Omental fat pad (tissue), 4 donors: ENCODE measurements around the gene UVSSA. TPM values are rescaled to one million over a fixed set of nuclear protein-coding genes. Genes with fewer than 3 reads are reported as not detected.

ENCODE experiments used
- ATAC-seq: fragments of 150-250 bp; one replicate; pipeline ENCODE4 v1.9.1; 2016; ENCODE audit warnings: mild to moderate bottlenecking, moderate library complexity; ENCODE audit not compliant: low FRiP score
- DNase-seq: peaks from one replicate; pipeline ENCODE4 v3.0.0-alpha.2; 2019; ENCODE audit warnings: low spot score
- CTCF ChIP-seq, 3 donors: fragments of 450-650 bp; IDR thresholded peaks; one replicate each; pipeline ENCODE4 v1.5.1; 2016 to 2017; ENCODE audit warnings: antibody characterized with exemption in 3 of 3, mild to moderate bottlenecking in 3 of 3, moderate library complexity in 2 of 3
- total RNA-seq, 4 donors: library from RNA; depleted of rRNA; stranded (reverse); fragments of >200 nt; gene quantifications; one replicate each; pipeline ENCODE4 v1.1.0, GENCODE V29; 2016

The UVSSA gene
- total RNA-seq, 4 donors from 2014 or later: 10.2 to 28.2 (median 13.0) TPM

DNA sequence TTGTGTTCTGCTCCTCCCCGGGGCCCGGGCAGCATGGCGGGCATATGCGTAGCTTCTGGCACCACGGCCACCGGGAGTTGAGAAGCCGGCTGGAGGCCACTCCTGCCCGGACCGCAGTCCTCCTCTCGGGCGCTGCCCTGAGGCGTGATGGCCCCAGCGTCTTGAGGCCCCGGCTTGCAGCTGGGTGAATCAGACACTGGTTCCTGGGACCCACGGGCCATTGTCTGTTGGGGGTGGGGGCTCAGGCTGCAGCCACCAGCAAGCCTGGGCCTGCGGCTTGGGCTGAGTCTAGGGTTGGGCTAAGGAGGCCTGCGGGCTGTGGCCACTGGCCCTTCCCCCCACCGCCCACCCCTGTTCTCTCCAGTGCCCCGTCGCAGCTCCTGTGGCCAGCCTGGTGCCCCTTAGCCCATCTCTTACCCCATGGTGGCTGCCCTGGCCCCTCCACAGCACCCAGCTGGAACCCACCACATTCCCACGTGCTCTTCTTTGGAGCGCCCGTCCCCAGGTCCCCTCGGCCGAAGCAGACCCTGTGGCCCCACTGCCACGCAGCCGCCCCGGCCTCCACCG lies 6.7 kb upstream of the UVSSA start:
- TF ChIP-seq CTCF (IDR thresholded peaks at IDR 0.05): no peak
- ATAC-seq (no peak), DNase-seq (no peak)

- TF ChIP-seq CTCF (IDR thresholded peaks at IDR 0.05): no peak
- no peak for DNase-seq
- ATAC-seq: no peak
These were observed 6.1 kb upstream of the UVSSA start for GRCh38 chr4:1340861-1341260.

GRCh38 chr4:1342003-1342402 lies 5.0 kb upstream of the UVSSA start:
- no peak for ATAC-seq
- DNase-seq: no peak
- TF ChIP-seq CTCF (IDR thresholded peaks at IDR 0.05): no peak

DNA sequence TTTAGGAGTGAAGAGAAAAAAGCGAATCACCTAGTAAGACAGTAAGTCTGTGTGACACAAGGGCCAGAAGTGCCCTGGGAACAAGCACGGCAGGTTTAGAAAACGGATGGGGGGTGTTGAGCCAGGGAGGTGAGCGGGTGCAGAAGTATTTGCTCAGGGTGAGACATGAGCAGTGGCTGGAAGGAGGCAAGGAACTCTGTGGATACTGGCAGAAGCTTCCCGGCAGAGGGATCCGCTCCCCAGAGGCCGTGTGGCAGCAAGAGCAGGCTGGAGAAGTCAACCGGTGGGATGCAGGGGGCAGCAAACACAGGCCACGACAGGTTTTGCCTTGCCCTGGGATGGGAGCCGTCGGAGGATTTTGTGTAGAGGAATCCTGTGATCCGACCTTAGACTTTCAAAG lies 2.3 kb upstream of the UVSSA start:
- no peak for TF ChIP-seq CTCF (IDR thresholded peaks at IDR 0.05)
- ATAC-seq (no peak), DNase-seq (no peak)

DNA sequence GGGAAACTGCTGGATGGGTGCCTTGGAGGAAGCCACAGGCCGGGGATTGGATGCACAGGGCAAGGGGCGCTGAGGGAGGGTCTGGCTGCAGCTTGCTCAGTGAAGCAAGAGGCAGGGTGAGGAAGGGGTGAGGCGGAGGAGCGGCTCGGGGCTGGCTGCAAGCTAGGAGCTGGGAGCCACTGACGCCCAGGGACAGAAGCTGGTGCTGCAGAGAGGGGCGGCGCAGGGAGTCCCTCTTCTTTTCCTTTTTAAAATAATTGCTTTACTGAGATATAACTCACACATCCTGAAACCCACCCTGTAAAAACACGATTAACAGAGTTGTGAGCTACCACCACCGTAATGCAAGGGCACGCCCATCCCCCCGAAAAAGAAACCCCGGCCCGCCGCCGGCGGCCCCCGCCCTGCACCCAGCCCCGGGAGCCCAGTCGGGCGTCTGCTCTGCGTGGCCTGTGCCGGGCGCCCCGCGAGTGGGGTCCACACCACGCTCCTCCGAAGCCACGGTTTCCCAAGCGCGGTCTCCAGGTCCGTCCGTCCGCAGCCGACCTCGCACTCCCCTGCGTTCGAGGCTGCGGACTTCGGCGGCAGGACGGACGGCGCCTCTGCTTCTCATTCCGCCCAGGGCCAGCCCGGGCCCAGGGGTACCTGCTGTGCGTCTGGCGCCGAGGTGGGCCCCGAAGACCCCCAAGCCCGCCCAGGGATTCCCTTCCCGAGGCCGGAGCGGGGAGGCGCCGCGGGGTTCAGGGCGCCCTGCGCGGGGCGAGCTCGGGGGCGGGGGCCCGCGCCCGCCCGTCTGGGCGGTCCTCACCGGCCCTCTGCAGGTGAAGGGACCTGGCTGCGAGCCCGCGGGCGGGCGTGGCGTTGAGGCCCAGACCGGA lies 866 bp upstream of the UVSSA start:
- DNase-seq (no peak), ATAC-seq (peak; percentile 14)
- no peak for TF ChIP-seq CTCF (IDR thresholded peaks at IDR 0.05)

GRCh38 chr4:1347410-1347864 lies 429 bp downstream of the UVSSA start:
- ATAC-seq: peak; percentile 60
- DNase-seq: peak; percentile 38
- TF ChIP-seq CTCF (IDR thresholded peaks at IDR 0.05): no peak
